Left colon (tissue), 2 donors: ENCODE data around the gene SNX6. TPM values are rescaled to one million over a fixed set of nuclear protein-coding genes. Genes with fewer than 3 reads are reported as not detected.
"Not testable (repeated sequence)": the region's sequence is repeated elsewhere in the genome, so short reads cannot be mapped to it uniquely, and the experiment has no call there.

Source experiments
- ATAC-seq: fragments of 200-7000 bp; cut with Tn5 transposase; one replicate; pipeline ENCODE4 v1.9.1; 2020; ENCODE audit warnings: mild to moderate bottlenecking, moderate library complexity
- DNase-seq, 2 donors: peaks; one replicate each; pipeline ENCODE4 v3.0.0-alpha.2; 2020
- intact Hi-C, 2 donors: fragments of 100-400 bp; cut with DNase I in 1 of 2; cut with micrococcal nuclease in 1 of 2; formaldehyde crosslinking; loops; one replicate each; pipeline versions ENCODE4 v1.11.2 to v1.14.0; 2022; cut with DNase I, micrococcal nuclease
- total RNA-seq, 2 donors: library from RNA; stranded (reverse); fragmentation: NEBNext Ultra II Directional; extraction: Animal tissue kit (Norgen Biotek cat#: 25700); gene quantifications; one replicate each; pipeline ENCODE4 v1.2.1, GENCODE V29; 2021
- donor health status: DM: no; HTN: no; CAD: no.
- donor health status: DM: yes; HTN: yes; CAD: no.

SNX6 gene
- total RNA-seq, 2 donors from 2014 or later: 83.1 to 87.0 TPM

DNA sequence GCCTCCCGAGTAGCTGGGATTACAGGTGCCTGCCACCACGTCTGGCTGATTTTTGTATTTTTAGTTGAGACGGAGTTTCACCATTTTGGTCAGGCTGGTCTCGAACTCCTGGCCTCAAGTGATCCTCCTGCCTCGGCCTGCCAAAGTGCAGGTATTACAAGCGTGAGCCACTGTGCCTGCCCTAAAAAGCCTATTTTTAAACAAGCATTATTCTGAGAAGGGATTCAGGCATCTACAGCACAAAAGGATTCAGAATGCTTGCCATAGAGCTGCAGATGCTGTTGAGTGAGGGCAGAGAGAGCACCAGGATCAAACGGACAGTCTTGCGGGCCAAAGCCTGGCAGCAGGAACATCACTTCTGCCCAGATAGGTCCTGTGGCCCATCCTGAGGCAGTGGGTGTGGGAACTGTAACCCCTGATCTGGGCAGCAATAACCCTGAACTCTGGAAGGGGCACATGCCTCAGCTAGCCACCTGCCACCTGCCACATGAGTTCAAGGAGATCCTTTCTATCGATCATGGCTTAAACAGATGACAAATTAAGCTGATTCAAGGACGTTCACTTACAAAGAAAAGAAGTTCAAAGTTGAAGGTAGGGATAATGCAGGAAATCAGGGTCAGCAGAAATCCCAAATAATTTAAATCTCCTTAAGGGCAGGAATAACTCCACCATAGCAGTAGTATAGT is 16.8 kb upstream of the SNX6 start:
- intact Hi-C loops: no loop called here
- ATAC-seq (no peak), DNase-seq (no peak)

DNA sequence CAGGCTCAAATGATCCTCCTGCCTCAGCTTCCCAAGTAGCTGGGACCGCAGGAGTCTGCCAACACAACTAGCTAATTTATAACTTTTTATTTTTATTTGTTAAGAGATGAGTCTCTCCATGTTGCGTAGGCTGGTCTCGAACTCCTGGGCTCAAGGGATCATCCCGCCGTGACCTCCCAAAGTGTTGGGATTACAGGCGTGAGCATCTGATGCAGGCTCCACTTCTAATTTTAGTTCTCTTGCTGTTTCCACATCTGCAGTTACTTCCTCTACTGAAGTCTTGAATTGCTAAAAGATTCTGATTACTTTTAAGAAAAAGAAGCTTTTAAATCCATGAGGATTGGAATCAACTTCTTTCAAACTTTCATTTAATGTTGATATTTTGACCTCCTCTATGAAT is 13.4 kb upstream of the SNX6 start:
- DNase-seq (no peak), ATAC-seq (no peak)
- intact Hi-C loops: no loop called here

DNA sequence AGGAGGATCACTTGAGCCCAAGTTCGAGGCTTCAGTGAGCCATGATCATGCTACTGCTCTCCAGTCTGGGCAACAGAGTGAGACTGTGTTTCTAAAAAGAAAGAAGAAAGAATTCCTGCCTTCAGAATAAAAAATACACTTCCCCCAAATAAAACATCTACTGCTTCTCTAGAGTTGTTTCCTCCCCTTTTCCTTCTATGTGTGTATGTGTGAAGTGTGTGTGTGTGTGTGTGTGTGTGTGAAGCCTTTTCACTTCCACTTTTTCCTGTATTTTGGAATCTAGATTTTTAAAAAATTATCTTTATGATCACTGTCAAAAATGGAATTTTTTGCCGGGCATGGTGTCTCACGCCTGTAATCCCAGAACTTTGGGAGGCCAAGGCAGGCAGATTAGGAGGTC is 12.6 kb upstream of the SNX6 start:
- DNase-seq (no peak), ATAC-seq (no peak)
- intact Hi-C loops: no loop called here

GRCh38 chr14:34640826-34641225 is 10.9 kb upstream of the SNX6 start:
- ATAC-seq (no peak), DNase-seq (no peak)
- intact Hi-C loops: no loop called here

- DNase-seq, intact Hi-C loops, ATAC-seq: not testable (repeated sequence)
Measured at GRCh38 chr14:34634360-34634771, 4.4 kb upstream of the SNX6 start.

GRCh38 chr14:34633742-34634141 is 3.8 kb upstream of the SNX6 start:
- intact Hi-C loops: no loop called here
- no peak for DNase-seq
- ATAC-seq: no peak

DNA sequence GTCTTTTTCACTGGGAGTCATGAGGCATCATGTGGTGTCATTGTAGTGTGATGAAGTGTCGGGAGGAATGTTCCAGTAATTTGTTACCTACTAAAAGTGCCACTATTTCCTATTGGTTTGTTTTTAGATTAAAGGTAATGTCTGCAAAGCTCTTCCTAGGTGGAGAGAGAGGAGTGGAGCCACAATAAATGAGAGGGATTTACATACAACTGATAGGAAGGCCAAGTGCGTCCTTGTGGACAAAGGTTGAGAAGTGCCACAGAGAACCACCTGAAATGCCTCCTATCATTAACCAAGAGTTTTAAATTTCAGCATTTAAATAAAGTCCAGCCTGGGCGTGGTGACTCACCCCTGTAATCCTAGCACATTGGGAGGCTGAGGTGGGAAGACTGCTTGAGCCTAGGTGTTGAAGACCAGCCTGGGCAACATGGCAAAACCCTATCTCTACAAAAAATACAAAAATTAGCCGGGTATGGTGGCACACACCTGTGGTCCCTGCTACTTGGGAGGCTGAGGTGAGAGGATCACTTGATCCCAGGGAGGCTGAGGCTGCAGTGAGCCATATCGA is 2.5 kb upstream of the SNX6 start:
- no peak for DNase-seq
- no peak for ATAC-seq
- intact Hi-C loops: no loop called here

DNA sequence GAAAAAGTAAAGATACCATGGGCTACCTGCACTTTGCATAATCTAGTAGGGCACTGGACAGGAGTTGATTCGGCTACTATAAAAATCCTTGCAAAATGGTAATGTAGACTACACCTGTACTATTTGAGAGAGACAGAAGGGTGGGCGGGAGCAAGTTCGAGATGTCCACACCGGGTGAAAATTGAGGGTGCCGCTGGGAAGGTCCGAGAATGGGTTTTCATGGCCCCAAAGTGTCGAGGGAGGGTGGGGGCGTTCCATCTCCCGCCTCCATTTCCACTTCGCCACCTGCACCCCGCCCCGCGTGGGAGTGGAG is 648 bp downstream of the SNX6 start:
- DNase-seq (no peak), ATAC-seq (peak; percentile 16)
- intact Hi-C loops: no loop called here

GRCh38 chr14:34628681-34629135 is 1.2 kb downstream of the SNX6 start:
- ATAC-seq (peak; percentile 71), DNase-seq (peak; percentile 65 to 68)
- intact Hi-C loops: no loop called here

GRCh38 chr14:34623506-34623905 is 6.4 kb downstream of the SNX6 start:
- DNase-seq (no peak), ATAC-seq (no peak)
- intact Hi-C loops: no loop called here

- ATAC-seq (no peak), DNase-seq (no peak)
- intact Hi-C loops: no loop called here
Measured at GRCh38 chr14:34620839-34621238, 9.1 kb downstream of the SNX6 start.

GRCh38 chr14:34620115-34620514 is 9.8 kb downstream of the SNX6 start:
- intact Hi-C loops: no loop called here
- ATAC-seq: peak; percentile 35
- DNase-seq: no peak

GRCh38 chr14:34619471-34619870 is 10.5 kb downstream of the SNX6 start:
- intact Hi-C loops: no loop called here
- ATAC-seq: peak; percentile 90
- no peak for DNase-seq

DNA sequence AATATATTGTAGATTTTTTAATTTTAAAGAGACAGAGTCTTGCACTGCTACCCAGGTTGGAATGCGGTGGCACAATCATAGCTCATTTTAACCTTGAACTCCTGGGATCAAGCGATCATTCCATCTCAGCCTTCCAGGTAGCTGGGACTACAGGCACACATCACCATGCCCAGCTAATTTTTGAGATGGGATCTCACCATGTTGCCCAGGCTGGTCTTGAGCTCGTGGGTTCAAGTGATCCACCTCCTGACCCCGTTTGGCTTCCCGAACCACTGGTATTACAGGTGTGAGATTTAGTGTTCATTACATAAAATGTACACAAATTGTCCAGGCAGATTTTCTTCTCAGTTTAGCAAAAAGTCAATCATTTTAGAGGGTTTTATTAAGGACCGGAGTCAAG is 13.6 kb downstream of the SNX6 start:
- DNase-seq: no peak
- intact Hi-C loops: no loop called here
- no peak for ATAC-seq

DNA sequence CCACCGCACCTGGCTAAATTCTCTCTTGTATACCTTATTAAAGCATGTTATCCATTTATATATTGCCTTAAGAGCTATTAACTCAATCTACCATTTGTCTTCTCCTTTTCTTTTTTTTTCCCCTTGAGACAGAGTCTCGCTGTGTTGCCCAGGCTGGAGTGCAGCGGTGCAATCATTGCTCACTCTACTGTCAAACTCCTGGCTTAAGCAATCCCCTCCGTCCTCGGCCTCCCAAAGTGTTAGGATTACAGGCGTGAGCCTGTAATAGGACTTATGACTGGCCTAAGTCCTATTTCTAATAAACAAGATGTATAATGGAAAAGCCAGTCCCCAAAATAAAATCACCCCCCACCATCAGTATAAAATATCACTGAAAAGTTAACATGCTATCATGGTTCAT is 14.4 kb downstream of the SNX6 start:
- intact Hi-C loops: no loop called here
- DNase-seq (no peak), ATAC-seq (no peak)

DNA sequence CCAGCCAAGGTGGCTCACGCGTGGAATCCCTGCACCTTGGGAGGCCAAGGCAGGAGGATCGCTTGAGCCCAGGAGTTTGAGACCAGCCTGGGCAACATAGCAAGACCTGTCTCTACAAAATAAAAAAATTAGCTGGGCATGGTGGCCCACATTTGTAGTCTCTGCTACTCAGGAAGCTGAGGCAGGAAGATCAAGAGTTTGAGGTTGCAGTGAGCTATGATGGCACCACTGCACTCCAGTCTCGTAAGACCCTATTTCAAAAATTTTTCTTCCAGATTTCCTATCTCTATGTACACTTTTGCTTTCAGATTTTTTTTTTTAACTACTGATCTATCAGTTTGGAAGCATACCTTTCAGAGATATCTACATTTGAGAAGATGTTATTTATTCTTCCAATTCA is 15.3 kb downstream of the SNX6 start:
- intact Hi-C loops: no loop called here
- ATAC-seq (no peak), DNase-seq (no peak)

- no peak for DNase-seq
- intact Hi-C loops: no loop called here
- ATAC-seq: no peak
Measured at GRCh38 chr14:34610101-34610500, 19.8 kb downstream of the SNX6 start.

GRCh38 chr14:34605461-34605860 is 24.5 kb downstream of the SNX6 start:
- ATAC-seq (no peak), DNase-seq (no peak)
- intact Hi-C loops: no loop called here

DNA sequence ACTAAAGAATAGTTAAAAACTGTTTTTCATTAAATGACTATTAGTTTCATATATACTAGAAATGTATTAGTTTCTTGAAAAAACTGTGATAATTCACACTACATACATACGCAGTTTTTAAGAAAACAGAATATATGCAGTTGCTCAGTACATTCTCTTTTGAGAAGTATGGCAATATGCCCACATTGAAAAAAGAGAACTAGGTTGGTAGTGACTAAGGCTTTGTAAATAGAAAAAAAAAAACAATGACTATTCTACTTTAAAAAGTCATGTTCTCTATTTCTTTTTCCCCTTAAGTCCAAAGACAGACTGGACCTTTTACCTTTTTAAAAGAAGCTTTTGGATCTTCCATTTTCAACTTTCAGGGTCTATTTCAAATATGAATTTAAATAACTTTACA is 25.0 kb downstream of the SNX6 start:
- intact Hi-C loops: no loop called here
- DNase-seq (no peak), ATAC-seq (no peak)

DNA sequence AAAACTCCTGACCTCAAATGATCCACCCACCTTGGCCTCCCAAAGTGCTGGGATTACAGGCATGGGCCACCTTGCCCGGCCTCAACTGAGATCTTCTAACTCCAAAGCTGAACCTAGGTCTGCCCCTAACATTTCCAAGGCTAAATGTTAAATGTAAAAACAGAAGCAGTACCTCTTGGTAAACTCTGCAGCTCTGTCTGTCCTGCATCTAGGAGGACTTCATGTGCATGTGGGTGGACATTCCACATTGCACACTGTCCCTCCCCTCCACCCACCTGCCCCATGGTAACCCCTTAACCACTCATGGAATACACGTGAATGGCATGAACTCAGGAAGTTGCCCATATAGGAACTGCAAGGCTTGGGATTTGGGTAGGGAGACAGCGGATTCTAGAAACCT is 33.1 kb downstream of the SNX6 start:
- ATAC-seq: no peak
- intact Hi-C loops: no loop called here
- DNase-seq: no peak

GRCh38 chr14:34593740-34594375 is 36.1 kb downstream of the SNX6 start:
- intact Hi-C loops: no loop called here
- ATAC-seq (no peak), DNase-seq (no peak)
